Measurements from ENCODE around the gene MRPL14. TPM values are rescaled to one million over a fixed set of nuclear protein-coding genes. Genes with fewer than 3 reads are reported as not detected.

The MRPL14 gene
- total and polyA plus RNA-seq, 2 of the 4 experiments (the other 2 are of a cell fraction): 43.7 to 87.9 TPM

DNA sequence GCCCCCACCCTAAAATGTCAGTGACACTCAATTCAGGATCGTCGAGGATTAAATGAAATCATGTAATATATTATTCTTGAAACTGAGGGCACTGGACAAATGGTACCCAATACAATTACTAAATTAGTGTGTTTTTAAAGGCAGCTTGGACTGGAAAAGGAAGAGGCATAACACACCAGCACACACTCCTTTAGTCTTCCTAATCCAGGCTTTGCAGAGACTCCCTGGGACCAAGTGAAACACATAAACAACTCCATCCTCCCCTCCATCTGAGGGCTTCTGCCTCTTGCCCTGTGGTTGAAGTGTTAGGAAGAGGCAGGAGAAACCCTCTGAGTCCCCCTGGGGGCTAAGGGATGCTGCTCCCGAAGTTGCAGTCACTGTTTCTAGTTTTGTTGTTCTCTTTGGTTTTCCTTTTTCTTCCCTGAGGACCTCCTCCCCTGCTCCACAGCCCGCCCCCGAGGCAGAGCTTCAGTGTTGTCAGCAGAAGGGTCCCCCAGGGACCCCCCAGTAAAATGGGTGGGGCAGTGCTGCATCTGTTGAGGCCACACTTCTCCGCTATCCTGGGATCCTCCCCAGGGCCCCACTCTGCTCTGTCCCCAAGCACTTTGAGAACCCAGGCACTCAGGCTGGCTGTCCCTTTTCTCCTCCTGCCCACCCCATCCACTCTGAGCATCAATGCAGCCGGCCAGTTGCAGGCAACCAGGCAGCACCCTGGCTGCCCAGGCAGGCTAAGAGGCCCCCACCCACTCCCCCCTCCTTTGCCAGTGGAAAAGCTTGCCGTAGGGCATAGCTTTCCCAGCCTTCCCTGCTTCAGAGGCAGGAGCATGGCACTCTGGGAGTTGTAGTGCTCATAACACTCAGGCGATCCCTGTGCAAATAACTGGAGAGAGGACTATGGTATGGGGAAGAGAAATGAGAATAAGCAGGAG lies 6.0 kb upstream of the MRPL14 start (continued):
- TF ChIP-seq BHLHE40 (IDR thresholded peaks at IDR 0.05; ENCODE audit: low read depth, low read length) (no peak), CHD1 (IDR thresholded peaks at IDR 0.05; ENCODE audit: low read depth, low read length) (no peak), RCOR1 (IDR thresholded peaks at IDR 0.05; ENCODE audit: insufficient replicate concordance, low read length) (no peak), FOS (IDR thresholded peaks at IDR 0.05; ENCODE audit: low read depth, low read length) (no peak)

DNA sequence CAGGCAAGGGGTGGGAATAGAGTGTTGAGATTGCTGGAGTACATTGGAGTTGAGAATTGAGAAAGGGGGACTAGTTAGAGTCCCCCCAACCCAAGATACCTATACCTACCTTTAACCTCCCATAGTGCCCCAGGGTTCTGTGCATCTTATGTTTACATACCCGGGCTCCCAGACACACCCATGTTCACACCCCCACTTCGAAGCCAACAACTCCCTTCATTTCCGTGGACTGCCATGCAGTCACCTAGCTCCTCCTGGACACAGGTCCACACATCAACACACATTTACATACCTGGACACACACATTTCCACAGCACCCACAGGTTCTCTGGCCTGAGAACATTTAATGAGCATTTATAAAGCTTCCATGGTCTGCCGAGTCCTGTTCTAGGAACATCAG lies 5.2 kb upstream of the MRPL14 start:
- POLR2A ChIA-PET (ENCODE audit: unreplicated experiment): no interaction called here
- no peak for TF ChIP-seq MAZ (IDR thresholded peaks at IDR 0.05; ENCODE audit: borderline replicate concordance, low read depth, low read length)
- TF ChIP-seq SMC3 (IDR thresholded peaks at IDR 0.05; ENCODE audit: low read depth, low read length): no peak
- TF ChIP-seq POLR2A (IDR thresholded peaks at IDR 0.05; ENCODE audit: low read depth, low read length): no peak
- no peak for TF ChIP-seq ELK1 (IDR thresholded peaks at IDR 0.05; ENCODE audit: borderline replicate concordance, low read depth, low read length)
- TF ChIP-seq BHLHE40 (IDR thresholded peaks at IDR 0.05; ENCODE audit: low read depth, low read length): no peak
- TF ChIP-seq, protein P1, sequence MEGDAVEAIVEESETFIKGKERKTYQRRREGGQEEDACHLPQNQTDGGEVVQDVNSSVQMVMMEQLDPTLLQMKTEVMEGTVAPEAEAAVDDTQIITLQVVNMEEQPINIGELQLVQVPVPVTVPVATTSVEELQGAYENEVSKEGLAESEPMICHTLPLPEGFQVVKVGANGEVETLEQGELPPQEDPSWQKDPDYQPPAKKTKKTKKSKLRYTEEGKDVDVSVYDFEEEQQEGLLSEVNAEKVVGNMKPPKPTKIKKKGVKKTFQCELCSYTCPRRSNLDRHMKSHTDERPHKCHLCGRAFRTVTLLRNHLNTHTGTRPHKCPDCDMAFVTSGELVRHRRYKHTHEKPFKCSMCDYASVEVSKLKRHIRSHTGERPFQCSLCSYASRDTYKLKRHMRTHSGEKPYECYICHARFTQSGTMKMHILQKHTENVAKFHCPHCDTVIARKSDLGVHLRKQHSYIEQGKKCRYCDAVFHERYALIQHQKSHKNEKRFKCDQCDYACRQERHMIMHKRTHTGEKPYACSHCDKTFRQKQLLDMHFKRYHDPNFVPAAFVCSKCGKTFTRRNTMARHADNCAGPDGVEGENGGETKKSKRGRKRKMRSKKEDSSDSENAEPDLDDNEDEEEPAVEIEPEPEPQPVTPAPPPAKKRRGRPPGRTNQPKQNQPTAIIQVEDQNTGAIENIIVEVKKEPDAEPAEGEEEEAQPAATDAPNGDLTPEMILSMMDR (conservative IDR thresholded peaks at IDR 0.05; ENCODE audit: low read depth, low read length): no peak
- TF ChIP-seq FOS (IDR thresholded peaks at IDR 0.05; ENCODE audit: low read depth, low read length): no peak
- TF ChIP-seq, protein P2, sequence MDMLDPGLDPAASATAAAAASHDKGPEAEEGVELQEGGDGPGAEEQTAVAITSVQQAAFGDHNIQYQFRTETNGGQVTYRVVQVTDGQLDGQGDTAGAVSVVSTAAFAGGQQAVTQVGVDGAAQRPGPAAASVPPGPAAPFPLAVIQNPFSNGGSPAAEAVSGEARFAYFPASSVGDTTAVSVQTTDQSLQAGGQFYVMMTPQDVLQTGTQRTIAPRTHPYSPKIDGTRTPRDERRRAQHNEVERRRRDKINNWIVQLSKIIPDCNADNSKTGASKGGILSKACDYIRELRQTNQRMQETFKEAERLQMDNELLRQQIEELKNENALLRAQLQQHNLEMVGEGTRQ (IDR thresholded peaks at IDR 0.05; ENCODE audit: low read depth, low read length): no peak
- TF ChIP-seq MXI1 (IDR thresholded peaks at IDR 0.05; ENCODE audit: borderline replicate concordance, low read depth, low read length): no peak

More for the DNA sequence above, 5.2 kb upstream of the MRPL14 start:
- H3K4me1 ChIP-seq (ENCODE audit: control insufficient read depth, insufficient read depth, low read length): peaks cover 13% of the 10 kb centered on the region
- no peak overlapping the region for H3K9ac ChIP-seq (ENCODE audit: low read depth, low read length)
- intact Hi-C loops (cut with micrococcal nuclease) (loop anchor here (2.0 kb wide), 1 partner anchor 36 kb away; no protein-coding TSS in a partner anchor), dilution Hi-C loops (cut with HindIII; ENCODE audit: low sequenced_read_pairs, unreplicated experiment) (no loop called here), in situ Hi-C loops (cut with MboI; ENCODE audit: low sequenced_read_pairs) (no loop called here)
- no peak overlapping the region for H2BK5ac ChIP-seq (ENCODE audit: low read depth, low read length, poor library complexity, severe bottlenecking)
- peaks cover 24% of the 10 kb centered on the region; the same call in 1 of the 2 replicates for H3K36me3 ChIP-seq (ENCODE audit: control insufficient read depth, insufficient read depth, low read length)
- H3K9me1 ChIP-seq (ENCODE audit: insufficient read depth, low read length): peaks cover 6% of the 10 kb centered on the region; the same call in 1 of the 2 replicates
- no peak overlapping the region for H2BK20ac ChIP-seq (ENCODE audit: low read depth, low read length)
- H4K8ac ChIP-seq (ENCODE audit: low read depth in 2 of 2, low read length in 2 of 2): peak overlapping the region in 1 of 2 experiments; percentile 90; a peak in 1 of 4 replicates
- no peak overlapping the region for H3K4ac ChIP-seq (ENCODE audit: low read depth, low read length)
- H3K4me3 ChIP-seq (ENCODE audit: insufficient read depth, low read depth, low read length): no peak overlapping the region
- H3K14ac ChIP-seq (replicated peaks; ENCODE audit: low read depth, low read length): no peak overlapping the region
- peak overlapping the region; percentile 5 for H2AK9ac ChIP-seq (replicated peaks; ENCODE audit: low read depth, low read length, poor library complexity)
- no peaks in the 10 kb centered on the region for H3K9me3 ChIP-seq (ENCODE audit: control insufficient read depth, insufficient read depth, low read length)
- H3K27me3 ChIP-seq (ENCODE audit: control insufficient read depth, insufficient read depth, low read length): no peaks in the 10 kb centered on the region
- no peak overlapping the region for H2AK5ac ChIP-seq (ENCODE audit: low read depth, low read length)
- no peak overlapping the region for H2BK15ac ChIP-seq (ENCODE audit: low read depth, low read length)
- no peak overlapping the region for H3K4me2 ChIP-seq (ENCODE audit: low read depth, low read length)
- no peak overlapping the region for H2AFZ ChIP-seq (replicated peaks; ENCODE audit: low read length, poor library complexity)
- peaks cover 31 to 68% of the 10 kb centered on the region in 2 experiments for H3K79me1 ChIP-seq (ENCODE audit: low read depth in 1 of 2, low read length in 2 of 2)
- no peak overlapping the region for H3K18ac ChIP-seq (ENCODE audit: low read depth, low read length)
- H4K5ac ChIP-seq (ENCODE audit: low read depth, low read length): no peak overlapping the region
- no peak for DNase-seq
- no peak overlapping the region for H4K91ac ChIP-seq (ENCODE audit: insufficient read depth, low read depth, low read length)
- CTCF ChIA-PET: no interaction called here
- no peak overlapping the region for H3K27ac ChIP-seq (ENCODE audit: insufficient read depth, low read length)
- H4K20me1 ChIP-seq (ENCODE audit: insufficient read depth, low read length): peaks cover 13% of the 10 kb centered on the region
- no peak overlapping the region for H3K56ac ChIP-seq (ENCODE audit: extremely low read depth, insufficient read depth, low read length)
- no TSS peak for BruUV-seq (replicated peaks)
- peak overlapping the region; percentile 43; the same call in 1 of the 2 replicates for H3K23ac ChIP-seq (ENCODE audit: low read depth, low read length)
- WGBS, 2 experiments (ENCODE audit: extremely low coverage in 2 of 2, insufficient read length in 1 of 2): 94% methylated on average over 2 of the region's 4 CpGs; no CpG with 5 or more reads in 1 of the 2 experiments
- ATAC-seq (ENCODE audit: low read depth): no peak
- no peak overlapping the region for H2BK120ac ChIP-seq (ENCODE audit: low read depth, low read length)

Data from IMR-90 (cell line).